T-cell (primary cell): ENCODE data around the gene EEIG1. TPM values are rescaled to one million over a fixed set of nuclear protein-coding genes. Genes with fewer than 3 reads are reported as not detected.
A peak's percentile ranks its signal among the peaks of the same experiment; 100 is the strongest.

Experiments used
- ATAC-seq, 4 experiments: fragments of 200-7000 bp in 3 of 4; fragments of 150-1000 bp in 1 of 4; cut with Tn5 transposase; replicated peaks in 1 of 4; 1 replicate in 3 of 4; 2 replicates in 1 of 4; pipeline ENCODE4 v1.10.0; 2021; ENCODE audit warnings: moderate library complexity in 3 of 4, mild to moderate bottlenecking in 2 of 4, moderate number of reproducible peaks in 1 of 4
- CTCF ChIA-PET, 2 donors: fragments of 300-600 bp; sonication (Branson Sonifier 250); formaldehyde crosslinking; loops; one replicate each; lab custom pipeline; 2022; ENCODE audit warnings: antibody characterized with exemption in 2 of 2; lab: Charles Lee
- POLR2A ChIA-PET, 2 donors: fragments of 300-600 bp; sonication (Branson Sonifier 250); formaldehyde crosslinking; loops; one replicate each; lab custom pipeline; 2022; ENCODE audit warnings: antibody characterized with exemption in 2 of 2; lab: Charles Lee
- DNase-seq, 35 experiments: peaks; one replicate each; pipeline versions ENCODE4 v3.0.0 to v3.0.0-alpha.2; 2013 to 2023
- H3K27ac ChIP-seq: one replicate; pipeline ENCODE4 v1.5.1; 2013; ENCODE audit warnings: low read length
- H3K27me3 ChIP-seq, 2 experiments: replicated peaks in 1 of 2; 1 replicate in 1 of 2; 2 replicates in 1 of 2; pipeline versions ENCODE4 v1.6.1 to v1.7.0; 2013; ENCODE audit warnings: low read length in 1 of 2, mixed read lengths in 1 of 2; ENCODE audit not compliant: control insufficient read depth in 2 of 2, insufficient read depth in 2 of 2; ENCODE audit errors: extremely low read depth in 1 of 2
- H3K36me3 ChIP-seq, 2 donors: 1 replicate in 1 of 2; 2 replicates in 1 of 2; pipeline versions ENCODE4 v1.6.1 to v1.7.0; 2013; ENCODE audit warnings: low read length in 1 of 2; ENCODE audit not compliant: control insufficient read depth in 2 of 2, insufficient read depth in 1 of 2; ENCODE audit errors: extremely low read depth in 1 of 2
- H3K4me1 ChIP-seq, 2 experiments: 1 replicate in 1 of 2; 2 replicates in 1 of 2; pipeline versions ENCODE4 v1.6.1 to v1.7.0; 2013; ENCODE audit warnings: low read length in 2 of 2, mixed read lengths in 1 of 2; ENCODE audit not compliant: insufficient read depth in 2 of 2, control insufficient read depth in 1 of 2; ENCODE audit errors: extremely low read depth in 1 of 2
- H3K4me3 ChIP-seq, 2 donors: 1 replicate in 1 of 2; 2 replicates in 1 of 2; pipeline versions ENCODE4 v1.5.1 to v1.7.0; 2013; ENCODE audit warnings: mild to moderate bottlenecking in 2 of 2, low read length in 1 of 2, moderate library complexity in 1 of 2; ENCODE audit not compliant: control insufficient read depth in 1 of 2; ENCODE audit errors: extremely low read depth in 1 of 2
- H3K9me3 ChIP-seq: 2 replicates; pipeline ENCODE4 v1.7.0; 2013
- H3K27ac Mint-ChIP-seq, 2 donors: one replicate each; pipeline ENCODE4 v1.8.0; 2020 to 2021; ENCODE audit warnings: mild to moderate bottlenecking in 2 of 2, mixed read lengths in 2 of 2
- H3K27me3 Mint-ChIP-seq, 2 donors: one replicate each; pipeline ENCODE4 v1.8.0; 2021 to 2022; ENCODE audit warnings: mixed read lengths in 2 of 2
- H3K36me3 Mint-ChIP-seq: one replicate; pipeline ENCODE4 v1.8.0; 2021; ENCODE audit warnings: mixed read lengths
- H3K4me1 Mint-ChIP-seq, 3 donors: one replicate each; pipeline ENCODE4 v1.8.0; 2020 to 2022; ENCODE audit warnings: mixed read lengths in 3 of 3, mild to moderate bottlenecking in 1 of 3
- H3K4me3 Mint-ChIP-seq, 3 donors: one replicate each; pipeline ENCODE4 v1.8.0; 2020 to 2022; ENCODE audit warnings: mild to moderate bottlenecking in 3 of 3, mixed read lengths in 3 of 3, moderate library complexity in 3 of 3
- H3K9me3 Mint-ChIP-seq, 3 donors: one replicate each; pipeline ENCODE4 v1.8.0; 2020 to 2022; ENCODE audit warnings: mixed read lengths in 3 of 3
- WGBS: methylation state at CpG from one replicate; pipeline ENCODE4 v1.1.5; 2013; ENCODE audit warnings: missing lambda C conversion rate; ENCODE audit not compliant: insufficient coverage; 5-methylcytosine and 5-hydroxymethylcytosine counted together
- total RNA-seq, 35 experiments: library from RNA in 6 of 35; stranded (reverse) in 6 of 35; fragments of 120-200 nt in 1 of 35; gene quantifications; one replicate each; pipeline versions ENCODE4 v1.2.1 to v1.2.4 and lab custom pipeline; 2013 to 2026

EEIG1 gene
- total RNA-seq, 5 donors from 2014 or later (not counting 1 experiment from before 2014, with no cell fraction given) = 351 to 746 (median 698) TPM

DNA sequence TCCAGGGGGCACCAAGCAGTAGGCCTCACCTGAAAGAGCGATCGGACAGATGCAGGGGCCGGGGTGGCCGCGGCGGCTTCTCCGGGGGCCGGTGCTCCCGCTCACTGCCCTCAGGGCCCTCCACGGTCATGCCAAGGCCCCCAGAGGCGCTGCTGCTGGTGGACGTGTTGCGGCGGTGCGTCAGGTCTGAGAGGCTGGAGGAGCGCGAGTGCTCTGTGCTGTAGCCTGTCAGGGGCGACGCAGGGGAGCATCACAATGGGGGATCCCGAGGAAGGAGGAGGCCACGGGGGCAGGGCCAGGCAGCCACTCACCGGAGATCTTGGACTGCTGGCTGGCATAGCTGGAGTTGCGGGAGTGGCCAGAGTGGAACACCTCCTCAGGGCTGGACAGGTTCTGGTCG lies 35.5 kb downstream of the EEIG1 start:
- ATAC-seq = no peak
- Histone ChIP-seq H3K36me3 (peaks cover 28 to 94% of the 10 kb centered on the region in 2 donors), H3K9me3 (no peaks in the 10 kb centered on the region), H3K4me3 (no peak overlapping the region), H3K27me3 (no peaks in the 10 kb centered on the region), H3K27ac (no peak overlapping the region), H3K4me1 (peaks cover 14 to 78% of the 10 kb centered on the region in 2 experiments)
- Mint-ChIP-seq H3K4me1 (peaks cover 55 to 57% (median 56%) of the 10 kb centered on the region in 3 donors), H3K27ac (peak overlapping the region; percentile 19 to 59), H3K27me3 (no peaks in the 10 kb centered on the region), H3K36me3 (peaks cover 54% of the 10 kb centered on the region), H3K9me3 (no peaks in the 10 kb centered on the region), H3K4me3 (peak overlapping the region in 1 of 3 donors; percentile 8)
- WGBS = 95% methylated on average over 23 of the region's 24 CpGs
- ChIA-PET CTCF (no interaction called here), POLR2A (no interaction called here)
- DNase-seq = no peak

DNA sequence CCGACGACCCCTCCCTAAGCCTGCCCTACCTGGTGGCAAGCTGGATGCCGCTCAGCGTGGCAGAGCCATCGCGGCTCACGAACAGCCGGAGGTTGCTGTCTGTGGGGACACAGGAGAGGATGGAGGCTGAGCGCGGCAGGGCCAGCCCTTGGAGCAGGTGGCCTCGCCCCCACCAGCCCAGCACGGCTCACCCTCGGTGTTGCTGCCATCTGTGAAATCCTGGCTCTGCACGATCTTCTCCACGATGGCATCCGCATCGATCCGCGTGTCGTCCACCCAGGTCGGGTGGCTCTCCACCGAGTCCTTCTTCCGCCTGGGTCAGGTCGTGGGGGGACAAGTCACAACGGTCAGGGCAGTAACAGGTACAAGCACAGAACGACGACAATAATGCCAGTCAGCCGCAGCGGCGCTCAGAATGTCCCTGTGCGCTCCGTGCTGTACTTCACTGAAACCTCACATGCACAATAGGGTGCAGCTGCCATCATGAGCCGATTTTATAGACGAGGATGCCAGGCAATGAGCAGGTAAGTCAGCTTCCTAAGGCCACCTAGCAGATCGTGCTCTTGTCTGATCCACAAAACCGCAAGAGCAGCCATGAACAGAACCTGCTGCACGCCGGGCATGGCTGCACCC lies 36.1 kb downstream of the EEIG1 start:
- H3K4me3 ChIP-seq = no peak overlapping the region
- H3K4me1 Mint-ChIP-seq = peaks cover 49 to 52% (median 52%) of the 10 kb centered on the region in 3 donors
- no peak overlapping the region for H3K27ac ChIP-seq
- DNase-seq (no peak), ATAC-seq (no peak)
- H3K36me3 ChIP-seq = peaks cover 27 to 94% of the 10 kb centered on the region in 2 donors
- H3K9me3 Mint-ChIP-seq = no peaks in the 10 kb centered on the region
- peak overlapping the region in 1 of 3 donors; percentile 8 for H3K4me3 Mint-ChIP-seq
- peaks cover 7 to 72% of the 10 kb centered on the region in 2 experiments for H3K4me1 ChIP-seq
- peak overlapping the region; percentile 19 to 55 for H3K27ac Mint-ChIP-seq
- WGBS = 93% methylated on average over 33 of the region's 38 CpGs
- peaks cover 54% of the 10 kb centered on the region for H3K36me3 Mint-ChIP-seq
- CTCF ChIA-PET = interaction anchor here (0.5 to 3.3 kb wide), 7 partner anchors 9 to 122 kb away, joined by 3 to 29 read pairs (median 5); partner anchors contain the start of gene NAIF1 (in 1 of the 2)
- no peaks in the 10 kb centered on the region for H3K27me3 ChIP-seq
- H3K27me3 Mint-ChIP-seq = no peaks in the 10 kb centered on the region
- POLR2A ChIA-PET = no interaction called here
- H3K9me3 ChIP-seq = no peaks in the 10 kb centered on the region

DNA sequence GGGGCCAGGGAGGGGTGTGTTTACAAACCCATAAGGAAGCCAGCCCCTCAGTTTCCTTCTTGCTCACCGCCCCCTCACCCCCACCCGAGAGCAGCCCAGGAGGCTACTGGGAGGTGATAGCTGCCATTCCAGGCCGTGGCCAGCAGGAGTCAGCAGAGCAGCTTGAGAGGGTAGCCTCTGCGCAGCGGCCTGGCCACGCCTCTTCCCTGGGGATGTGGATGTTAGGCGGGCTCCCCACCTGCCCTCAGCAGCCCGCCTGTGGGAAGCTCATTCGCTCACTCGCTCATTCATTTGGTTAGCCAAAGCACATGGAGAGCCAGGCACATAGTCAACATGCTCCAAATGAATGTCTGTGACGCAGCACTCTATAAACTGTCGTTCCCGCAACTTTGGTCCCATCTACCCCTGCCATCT lies 37.1 kb downstream of the EEIG1 start:
- ATAC-seq (peak; percentile 69 to 77 (median 69)), DNase-seq (peak; percentile 47 to 86 (median 67))
- 38% methylated on average over 10 of the region's 13 CpGs for WGBS
- no peaks in the 10 kb centered on the region for H3K27me3 Mint-ChIP-seq
- Histone ChIP-seq H3K4me3 (no peak overlapping the region), H3K36me3 (peaks cover 26 to 90% of the 10 kb centered on the region in 2 donors), H3K27ac (peak overlapping the region; percentile 16), H3K27me3 (no peaks in the 10 kb centered on the region), H3K4me1 (peaks cover 2 to 62% of the 10 kb centered on the region in 2 experiments), H3K9me3 (no peaks in the 10 kb centered on the region)
- H3K36me3 Mint-ChIP-seq = peaks cover 52% of the 10 kb centered on the region
- peak overlapping the region; percentile 74 to 78 for H3K27ac Mint-ChIP-seq
- H3K9me3 Mint-ChIP-seq = no peaks in the 10 kb centered on the region
- ChIA-PET CTCF (interaction anchor here (0.7 to 3.3 kb wide), 10 partner anchors 10 to 135 kb away, joined by 3 to 29 read pairs (median 6); partner anchors contain the start of gene NAIF1 (in 1 of the 2)), POLR2A (interaction anchor here (0.6 kb wide), 2 partner anchors 148 to 163 kb away, joined by 3 to 4 read pairs; no protein-coding TSS in a partner anchor)
- H3K4me3 Mint-ChIP-seq = peak overlapping the region in 1 of 3 donors; percentile 3
- peaks cover 44 to 52% (median 50%) of the 10 kb centered on the region in 3 donors for H3K4me1 Mint-ChIP-seq

DNA sequence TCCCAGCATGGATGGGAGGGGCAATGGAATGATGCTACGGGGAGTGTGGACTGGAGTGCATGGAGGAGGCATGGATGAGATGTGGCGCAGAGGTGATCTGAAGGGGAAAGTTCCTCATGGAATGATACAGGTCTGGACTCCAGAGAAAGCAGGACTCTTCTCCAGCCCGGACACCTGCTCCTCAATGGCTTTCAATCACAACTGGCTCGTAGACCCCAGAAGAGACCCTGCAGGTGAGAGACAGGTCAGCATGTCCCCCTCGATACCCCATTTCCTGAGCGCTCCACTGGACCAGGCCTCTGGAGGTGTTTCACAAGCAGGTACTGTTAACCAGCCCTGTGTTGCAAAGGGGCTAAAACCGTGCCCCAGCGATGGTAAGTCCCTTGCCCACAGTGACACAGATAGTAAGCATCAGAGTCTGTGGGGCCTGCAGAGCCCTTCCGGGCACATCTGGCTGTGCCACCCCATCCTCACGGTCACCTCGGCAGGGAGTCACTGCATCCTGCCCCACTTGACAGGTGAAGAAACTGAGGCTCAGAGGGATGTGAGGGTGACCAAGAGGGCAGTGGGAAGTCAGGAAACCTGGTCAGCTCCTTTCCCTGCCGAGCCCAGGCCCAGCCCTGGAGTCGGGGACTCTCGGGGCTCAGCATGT lies 37.7 kb downstream of the EEIG1 start:
- Mint-ChIP-seq H3K4me1 (peaks cover 43 to 52% (median 51%) of the 10 kb centered on the region in 3 donors), H3K27me3 (no peaks in the 10 kb centered on the region), H3K9me3 (no peaks in the 10 kb centered on the region), H3K4me3 (no peak overlapping the region), H3K27ac (peak overlapping the region; percentile 56 to 83), H3K36me3 (peaks cover 46% of the 10 kb centered on the region)
- CTCF ChIA-PET = interaction anchor here (0.6 to 3.3 kb wide), 12 partner anchors 11 to 144 kb away, joined by 3 to 29 read pairs (median 4); partner anchors contain the start of gene NAIF1 (in 1 of the 2)
- Histone ChIP-seq H3K27me3 (no peaks in the 10 kb centered on the region), H3K27ac (peak overlapping the region; percentile 2), H3K9me3 (no peaks in the 10 kb centered on the region), H3K4me1 (peaks cover 0 to 62% of the 10 kb centered on the region in 2 experiments), H3K4me3 (no peak overlapping the region), H3K36me3 (peaks cover 23 to 84% of the 10 kb centered on the region in 2 donors)
- WGBS = 79% methylated on average over 10 of the region's 14 CpGs
- POLR2A ChIA-PET = interaction anchor here in 1 of 2 donors (0.6 kb wide), 1 partner anchor 148 kb away, joined by 4 read pairs; no protein-coding TSS in a partner anchor
- DNase-seq = no peak
- ATAC-seq = peak; percentile 1 to 9 (median 2)

DNA sequence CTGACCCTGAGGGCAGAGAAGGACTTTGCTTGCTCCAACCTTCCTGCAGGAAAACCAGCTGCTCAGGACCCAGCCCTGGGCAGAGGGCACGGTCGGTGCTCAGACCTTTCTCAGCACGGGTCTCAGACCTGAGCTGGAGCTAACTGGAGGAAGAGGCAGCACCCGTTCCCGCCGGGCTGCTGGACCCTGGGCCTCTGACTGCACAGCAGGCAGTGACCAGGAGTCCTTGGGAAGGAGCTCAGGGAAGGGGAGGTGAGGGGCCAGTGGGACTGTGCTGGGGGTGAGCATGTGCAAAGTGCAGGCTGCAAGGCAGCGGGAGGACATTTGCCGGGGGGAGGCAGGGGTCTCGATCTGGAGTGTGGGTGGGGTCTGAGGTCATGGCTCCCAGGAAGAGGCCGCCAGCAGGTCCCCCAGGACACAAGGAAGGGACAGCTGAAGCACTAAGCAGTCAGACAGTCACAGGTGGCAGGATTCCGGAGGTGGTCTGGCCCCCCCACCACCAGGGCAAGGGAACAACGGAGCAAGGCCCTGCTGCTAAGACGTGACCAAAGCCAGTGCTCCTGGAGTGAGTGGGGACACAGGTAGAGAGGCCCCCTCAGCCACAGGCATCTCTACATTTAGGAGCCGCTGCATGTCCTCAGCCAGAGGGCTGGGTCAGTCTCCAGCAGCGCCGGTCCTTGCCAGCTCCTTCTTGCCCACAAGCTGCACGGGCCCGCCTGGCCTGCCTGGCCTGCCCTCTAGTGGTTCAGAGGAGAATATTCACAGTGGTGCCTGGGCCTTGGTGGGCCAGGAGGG lies 38.4 kb downstream of the EEIG1 start:
- no peak overlapping the region for H3K27ac ChIP-seq
- H3K27me3 Mint-ChIP-seq = peaks cover 0 to 3% of the 10 kb centered on the region in 2 donors

More for the DNA sequence above, 38.4 kb downstream of the EEIG1 start:
- H3K4me3 Mint-ChIP-seq = no peak overlapping the region
- ChIA-PET POLR2A (no interaction called here), CTCF (interaction anchor here (0.6 to 3.3 kb wide), 9 partner anchors 12 to 145 kb away, joined by 3 to 29 read pairs (median 4); no protein-coding TSS in a partner anchor)
- H3K27ac Mint-ChIP-seq = peak overlapping the region; percentile 71 to 83
- H3K27me3 ChIP-seq = no peaks in the 10 kb centered on the region
- H3K36me3 ChIP-seq = peaks cover 18 to 77% of the 10 kb centered on the region in 2 donors
- no peaks in the 10 kb centered on the region for H3K9me3 Mint-ChIP-seq
- ATAC-seq = peak in 3 of 4 experiments; percentile 18 to 32 (median 22)
- 70% methylated on average over 16 of the region's 18 CpGs for WGBS
- peaks cover 44 to 51% (median 50%) of the 10 kb centered on the region in 3 donors for H3K4me1 Mint-ChIP-seq
- no peaks in the 10 kb centered on the region for H3K9me3 ChIP-seq
- H3K36me3 Mint-ChIP-seq = peaks cover 43% of the 10 kb centered on the region
- peaks cover 0 to 60% of the 10 kb centered on the region in 2 experiments for H3K4me1 ChIP-seq
- peak in 13 of 35 experiments; percentile 33 to 71 (median 42) for DNase-seq
- no peak overlapping the region for H3K4me3 ChIP-seq
